Measurements from ENCODE around the gene AJAP1.

DNA sequence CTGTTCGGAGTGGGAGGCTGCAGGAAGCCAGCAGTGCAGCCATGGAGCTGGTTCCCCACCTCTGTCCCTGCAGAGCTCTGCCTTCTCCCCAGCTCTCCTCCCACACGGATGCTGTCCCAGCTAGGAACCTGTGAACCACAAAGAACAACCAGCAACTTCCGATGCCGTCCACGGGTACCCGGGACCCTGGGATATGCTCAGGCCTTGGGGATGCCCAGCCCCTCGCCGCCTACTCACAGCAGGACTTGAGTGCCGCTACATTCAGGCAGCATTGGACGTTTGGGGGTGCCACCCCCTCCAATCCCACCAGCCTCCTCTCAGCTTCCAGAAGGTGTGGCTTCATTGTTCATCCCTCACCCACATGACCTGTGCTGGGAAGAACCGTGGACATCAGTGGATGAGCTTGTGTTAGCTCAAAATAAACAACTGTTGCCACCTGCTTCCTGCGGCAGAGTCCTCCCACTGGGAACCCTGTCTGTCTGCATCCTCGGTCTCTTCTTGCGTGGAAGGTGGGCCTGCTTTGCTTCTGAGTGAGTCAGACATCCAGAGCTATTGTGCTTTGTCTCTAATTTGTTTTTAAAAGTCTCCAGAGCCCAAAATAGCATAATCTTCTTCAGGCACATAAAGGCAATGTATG lies 20.1 kb upstream of the AJAP1 start:
- TF ChIP-seq, protein P1, sequence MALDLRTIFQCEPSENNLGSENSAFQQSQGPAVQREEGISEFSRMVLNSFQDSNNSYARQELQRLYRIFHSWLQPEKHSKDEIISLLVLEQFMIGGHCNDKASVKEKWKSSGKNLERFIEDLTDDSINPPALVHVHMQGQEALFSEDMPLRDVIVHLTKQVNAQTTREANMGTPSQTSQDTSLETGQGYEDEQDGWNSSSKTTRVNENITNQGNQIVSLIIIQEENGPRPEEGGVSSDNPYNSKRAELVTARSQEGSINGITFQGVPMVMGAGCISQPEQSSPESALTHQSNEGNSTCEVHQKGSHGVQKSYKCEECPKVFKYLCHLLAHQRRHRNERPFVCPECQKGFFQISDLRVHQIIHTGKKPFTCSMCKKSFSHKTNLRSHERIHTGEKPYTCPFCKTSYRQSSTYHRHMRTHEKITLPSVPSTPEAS (tag by site-specific recombination; IDR thresholded peaks at IDR 0.05): no peak
- TF ChIP-seq ZBTB8A (tag by site-specific recombination; IDR thresholded peaks at IDR 0.05) (no peak), ZNF366 (tag by site-specific recombination; conservative IDR thresholded peaks at IDR 0.05) (no peak), ZNF239 (tag by site-specific recombination; IDR thresholded peaks at IDR 0.05) (no peak), ZNF529 (tag by site-specific recombination; IDR thresholded peaks at IDR 0.05; ENCODE audit: insufficient replicate concordance) (no peak)
- TF ChIP-seq, protein P2, sequence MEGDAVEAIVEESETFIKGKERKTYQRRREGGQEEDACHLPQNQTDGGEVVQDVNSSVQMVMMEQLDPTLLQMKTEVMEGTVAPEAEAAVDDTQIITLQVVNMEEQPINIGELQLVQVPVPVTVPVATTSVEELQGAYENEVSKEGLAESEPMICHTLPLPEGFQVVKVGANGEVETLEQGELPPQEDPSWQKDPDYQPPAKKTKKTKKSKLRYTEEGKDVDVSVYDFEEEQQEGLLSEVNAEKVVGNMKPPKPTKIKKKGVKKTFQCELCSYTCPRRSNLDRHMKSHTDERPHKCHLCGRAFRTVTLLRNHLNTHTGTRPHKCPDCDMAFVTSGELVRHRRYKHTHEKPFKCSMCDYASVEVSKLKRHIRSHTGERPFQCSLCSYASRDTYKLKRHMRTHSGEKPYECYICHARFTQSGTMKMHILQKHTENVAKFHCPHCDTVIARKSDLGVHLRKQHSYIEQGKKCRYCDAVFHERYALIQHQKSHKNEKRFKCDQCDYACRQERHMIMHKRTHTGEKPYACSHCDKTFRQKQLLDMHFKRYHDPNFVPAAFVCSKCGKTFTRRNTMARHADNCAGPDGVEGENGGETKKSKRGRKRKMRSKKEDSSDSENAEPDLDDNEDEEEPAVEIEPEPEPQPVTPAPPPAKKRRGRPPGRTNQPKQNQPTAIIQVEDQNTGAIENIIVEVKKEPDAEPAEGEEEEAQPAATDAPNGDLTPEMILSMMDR (tag by site-specific recombination; IDR thresholded peaks at IDR 0.05): no peak
